ENCODE results near the gene IFITM1. TPM values are rescaled to one million over a fixed set of nuclear protein-coding genes. Genes with fewer than 3 reads are reported as not detected.

IFITM1 gene
- polyA plus RNA-seq, 1 donor from 2014 or later: 0.35 TPM

GRCh38 chr11:342328-342727 lies 28.5 kb downstream of the IFITM1 start:
- Histone ChIP-seq H3K27me3 (ENCODE audit: insufficient read depth, low read depth, low read length) (no peaks in the 10 kb centered on the region), H3K27ac (ENCODE audit: low read length) (no peak overlapping the region), H3K9me3 (ENCODE audit: low read length) (no peaks in the 10 kb centered on the region), H3K79me2 (replicated peaks; ENCODE audit: insufficient read depth, low read length) (no peaks in the 10 kb centered on the region), H2AFZ (ENCODE audit: low read depth, low read length) (no peak overlapping the region), H3K36me3 (ENCODE audit: insufficient read depth, low read length) (no peaks in the 10 kb centered on the region), H3F3A (ENCODE audit: insufficient read depth, low read length, poor library complexity, severe bottlenecking) (no peaks in the 10 kb centered on the region), H3K9me2 (ENCODE audit: insufficient read depth, low read length) (no peaks in the 10 kb centered on the region), H4K20me1 (ENCODE audit: insufficient read depth) (no peaks in the 10 kb centered on the region), H3K9ac (ENCODE audit: low read length) (no peak overlapping the region), H3K4me3 (ENCODE audit: low read length) (no peak overlapping the region), H3K4me2 (ENCODE audit: low read length) (no peak overlapping the region)
- TF ChIP-seq POLR2AphosphoS5 (IDR thresholded peaks at IDR 0.05) (no peak), EP300 (conservative IDR thresholded peaks at IDR 0.05; ENCODE audit: poor library complexity, severe bottlenecking) (no peak), MXI1 (conservative IDR thresholded peaks at IDR 0.05; ENCODE audit: poor library complexity, severe bottlenecking) (no peak), SMC3 (conservative IDR thresholded peaks at IDR 0.05; ENCODE audit: poor library complexity) (no peak), TAF1 (IDR thresholded peaks at IDR 0.05; ENCODE audit: low read depth) (no peak), EZH2 (IDR thresholded peaks at IDR 0.05; ENCODE audit: borderline replicate concordance, insufficient read depth, low read length, poor library complexity, severe bottlenecking) (no peak), RAD21 (conservative IDR thresholded peaks at IDR 0.05) (no peak), REST (IDR thresholded peaks at IDR 0.05; ENCODE audit: borderline replicate concordance) (no peak)
- TF ChIP-seq, protein P1, sequence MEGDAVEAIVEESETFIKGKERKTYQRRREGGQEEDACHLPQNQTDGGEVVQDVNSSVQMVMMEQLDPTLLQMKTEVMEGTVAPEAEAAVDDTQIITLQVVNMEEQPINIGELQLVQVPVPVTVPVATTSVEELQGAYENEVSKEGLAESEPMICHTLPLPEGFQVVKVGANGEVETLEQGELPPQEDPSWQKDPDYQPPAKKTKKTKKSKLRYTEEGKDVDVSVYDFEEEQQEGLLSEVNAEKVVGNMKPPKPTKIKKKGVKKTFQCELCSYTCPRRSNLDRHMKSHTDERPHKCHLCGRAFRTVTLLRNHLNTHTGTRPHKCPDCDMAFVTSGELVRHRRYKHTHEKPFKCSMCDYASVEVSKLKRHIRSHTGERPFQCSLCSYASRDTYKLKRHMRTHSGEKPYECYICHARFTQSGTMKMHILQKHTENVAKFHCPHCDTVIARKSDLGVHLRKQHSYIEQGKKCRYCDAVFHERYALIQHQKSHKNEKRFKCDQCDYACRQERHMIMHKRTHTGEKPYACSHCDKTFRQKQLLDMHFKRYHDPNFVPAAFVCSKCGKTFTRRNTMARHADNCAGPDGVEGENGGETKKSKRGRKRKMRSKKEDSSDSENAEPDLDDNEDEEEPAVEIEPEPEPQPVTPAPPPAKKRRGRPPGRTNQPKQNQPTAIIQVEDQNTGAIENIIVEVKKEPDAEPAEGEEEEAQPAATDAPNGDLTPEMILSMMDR (IDR thresholded peaks at IDR 0.05; ENCODE audit: poor library complexity, severe bottlenecking): no peak

DNA sequence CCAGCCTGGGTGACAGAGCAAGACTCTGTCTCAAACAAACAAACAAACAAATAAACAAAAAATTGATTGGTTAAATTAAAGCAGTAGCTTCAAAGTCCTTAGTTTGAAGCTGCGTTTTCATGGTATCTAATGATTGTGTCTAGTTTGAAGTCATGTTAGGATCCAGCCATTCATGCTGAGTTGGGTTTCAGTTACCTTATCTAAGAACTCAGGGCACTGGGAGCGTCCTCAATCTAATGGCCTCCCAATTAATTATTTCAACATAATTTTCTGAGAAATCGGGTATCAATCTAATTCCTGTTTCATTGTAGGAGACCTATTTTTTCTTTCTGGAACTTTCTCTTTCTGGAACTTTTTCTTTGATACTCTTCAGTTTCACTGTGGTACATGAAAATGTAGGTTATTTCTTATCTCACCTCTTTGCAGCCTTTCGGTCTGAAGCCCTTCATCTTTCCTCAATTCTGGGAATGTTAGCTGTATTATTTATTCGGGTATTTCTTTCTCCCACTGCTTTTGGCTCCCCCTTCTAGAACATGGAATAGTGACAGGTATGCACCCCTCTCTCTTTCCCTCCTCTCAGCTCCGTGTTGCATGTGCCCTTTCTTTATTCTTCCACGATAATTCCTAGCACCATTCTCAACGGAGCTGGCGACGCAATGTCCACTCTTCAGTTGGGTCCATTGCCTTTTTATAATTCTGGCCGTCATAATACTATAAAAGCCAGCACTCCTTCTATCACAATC lies 31.2 kb downstream of the IFITM1 start:
- Histone ChIP-seq H4K20me1 (ENCODE audit: insufficient read depth) (no peaks in the 10 kb centered on the region), H3K4me2 (ENCODE audit: low read length) (no peak overlapping the region), H3K9ac (ENCODE audit: low read length) (no peak overlapping the region), H3K4me3 (ENCODE audit: low read length) (no peak overlapping the region), H3K9me2 (ENCODE audit: insufficient read depth, low read length) (no peaks in the 10 kb centered on the region), H3F3A (ENCODE audit: insufficient read depth, low read length, poor library complexity, severe bottlenecking) (no peaks in the 10 kb centered on the region), H2AFZ (ENCODE audit: low read depth, low read length) (no peak overlapping the region), H3K9me3 (ENCODE audit: low read length) (no peaks in the 10 kb centered on the region), H3K79me2 (replicated peaks; ENCODE audit: insufficient read depth, low read length) (no peaks in the 10 kb centered on the region), H3K27me3 (ENCODE audit: insufficient read depth, low read depth, low read length) (no peaks in the 10 kb centered on the region), H3K36me3 (ENCODE audit: insufficient read depth, low read length) (no peaks in the 10 kb centered on the region), H3K27ac (ENCODE audit: low read length) (no peak overlapping the region)
- TF ChIP-seq POLR2AphosphoS5 (IDR thresholded peaks at IDR 0.05) (no peak), REST (IDR thresholded peaks at IDR 0.05; ENCODE audit: borderline replicate concordance) (no peak), EP300 (conservative IDR thresholded peaks at IDR 0.05; ENCODE audit: poor library complexity, severe bottlenecking) (no peak), EZH2 (IDR thresholded peaks at IDR 0.05; ENCODE audit: borderline replicate concordance, insufficient read depth, low read length, poor library complexity, severe bottlenecking) (no peak), SMC3 (conservative IDR thresholded peaks at IDR 0.05; ENCODE audit: poor library complexity) (no peak), MXI1 (conservative IDR thresholded peaks at IDR 0.05; ENCODE audit: poor library complexity, severe bottlenecking) (no peak), TAF1 (IDR thresholded peaks at IDR 0.05; ENCODE audit: low read depth) (no peak), RAD21 (conservative IDR thresholded peaks at IDR 0.05) (no peak)
- TF ChIP-seq, protein P1 (IDR thresholded peaks at IDR 0.05; ENCODE audit: poor library complexity, severe bottlenecking): no peak

All from neural cell (in vitro differentiated cells).